A549 treated with CORT108297 at 1 μM for 4 hours (cell line): ENCODE results near the gene GLB1L. TPM values are rescaled to one million over a fixed set of nuclear protein-coding genes. Genes with fewer than 3 reads are reported as not detected.

Source experiments
- total RNA-seq: library from RNA; stranded (reverse); fragments of 200-300 nt; extraction: Qiagen RNA extraction; gene quantifications from 5 replicates; pipeline ENCODE4 v1.2.3, GENCODE V29; 2022

Gene GLB1L
- 5.1 to 7.2 TPM (median 7.0 TPM) in 5 replicates for total RNA-seq

DNA sequence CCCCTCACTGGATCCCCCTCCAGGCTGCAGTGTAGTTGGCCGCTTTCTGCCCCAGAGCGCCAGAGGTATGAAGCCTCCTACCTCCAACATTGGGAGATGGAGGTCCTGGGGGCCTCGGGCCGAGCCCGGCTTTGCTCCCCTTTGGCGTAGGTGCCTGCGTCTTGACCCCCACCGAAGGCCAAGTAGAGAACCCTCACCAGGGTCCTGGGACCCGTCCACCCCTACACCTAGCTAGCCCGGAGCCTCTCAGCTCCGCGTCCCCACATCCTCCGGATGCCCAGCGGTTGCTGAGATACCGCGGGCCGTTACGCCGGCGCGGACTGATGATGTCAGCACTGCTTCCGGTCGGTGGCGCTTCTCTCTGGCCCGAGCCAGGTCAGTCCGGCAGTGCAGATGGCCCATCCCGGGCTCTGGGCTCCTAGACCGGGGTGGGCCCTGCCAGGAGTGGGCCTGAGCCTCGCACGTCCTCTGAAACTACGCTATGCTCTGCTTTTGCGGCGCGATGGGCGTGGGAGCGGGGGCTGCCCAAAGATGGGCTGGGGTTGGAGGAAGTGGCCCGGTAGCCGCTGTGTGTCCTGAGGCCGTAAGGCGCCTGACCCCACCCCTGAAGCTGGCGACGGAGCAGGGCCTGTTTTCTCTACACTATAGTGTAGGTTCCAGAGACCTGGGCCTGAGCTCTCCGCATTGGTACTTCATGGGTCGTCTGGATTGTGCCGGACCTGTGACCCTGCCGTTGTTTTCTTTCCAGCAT is at the start of gene GLB1L, which contains the start of gene STK16:
Gene GLB1L (minus strand): TSS at position 297 of the 751 bp plus-strand sequence. CDS start 1,871 bp downstream, outside the sequence.
Gene STK16 (plus strand): TSS at position 332 of the 751 bp plus-strand sequence. CDS start 521 bp downstream, outside the sequence.

DNA sequence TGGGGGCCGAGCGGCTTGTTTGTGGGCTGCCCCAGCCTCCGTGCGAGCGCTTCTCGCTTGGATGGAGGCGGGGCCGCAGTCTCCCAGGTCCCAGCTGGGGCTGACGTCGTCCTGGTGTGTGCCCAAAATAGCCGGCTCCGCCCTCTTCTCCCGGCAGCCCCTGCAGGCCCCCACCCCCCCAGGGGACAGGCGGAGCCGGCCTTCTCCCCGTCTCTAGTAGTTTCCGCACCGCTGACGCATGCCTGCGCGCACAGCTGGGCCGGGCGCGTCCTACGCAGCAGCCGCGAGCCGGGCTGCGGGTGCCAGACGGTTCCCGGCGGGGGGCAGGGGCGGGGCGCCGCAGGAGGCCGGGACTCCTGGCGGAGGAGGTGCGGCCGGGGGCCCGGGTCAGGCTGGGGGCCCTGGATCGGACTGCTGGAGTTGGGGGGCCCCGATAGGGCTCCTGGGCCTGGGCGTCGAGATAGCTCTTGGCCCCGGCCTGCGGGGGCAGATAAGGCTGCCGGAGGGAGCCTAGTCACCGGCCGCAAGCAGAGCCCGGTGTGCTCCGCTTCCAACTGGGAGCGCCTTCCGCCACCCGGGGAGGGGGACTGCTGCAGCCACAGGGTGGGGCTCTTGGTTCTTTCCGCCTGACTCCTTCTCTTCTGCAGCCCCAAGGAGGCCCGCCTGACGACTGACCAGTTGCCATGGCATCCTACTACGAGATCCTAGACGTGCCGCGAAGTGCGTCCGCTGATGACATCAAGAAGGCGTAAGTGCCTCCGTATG is 34.1 kb upstream of the GLB1L start, which contains the start of gene DNAJB2:
Gene DNAJB2 (plus strand): TSS at position 216 of the 765 bp plus-strand sequence. CDS start 468 bp downstream, at position 684.

DNA sequence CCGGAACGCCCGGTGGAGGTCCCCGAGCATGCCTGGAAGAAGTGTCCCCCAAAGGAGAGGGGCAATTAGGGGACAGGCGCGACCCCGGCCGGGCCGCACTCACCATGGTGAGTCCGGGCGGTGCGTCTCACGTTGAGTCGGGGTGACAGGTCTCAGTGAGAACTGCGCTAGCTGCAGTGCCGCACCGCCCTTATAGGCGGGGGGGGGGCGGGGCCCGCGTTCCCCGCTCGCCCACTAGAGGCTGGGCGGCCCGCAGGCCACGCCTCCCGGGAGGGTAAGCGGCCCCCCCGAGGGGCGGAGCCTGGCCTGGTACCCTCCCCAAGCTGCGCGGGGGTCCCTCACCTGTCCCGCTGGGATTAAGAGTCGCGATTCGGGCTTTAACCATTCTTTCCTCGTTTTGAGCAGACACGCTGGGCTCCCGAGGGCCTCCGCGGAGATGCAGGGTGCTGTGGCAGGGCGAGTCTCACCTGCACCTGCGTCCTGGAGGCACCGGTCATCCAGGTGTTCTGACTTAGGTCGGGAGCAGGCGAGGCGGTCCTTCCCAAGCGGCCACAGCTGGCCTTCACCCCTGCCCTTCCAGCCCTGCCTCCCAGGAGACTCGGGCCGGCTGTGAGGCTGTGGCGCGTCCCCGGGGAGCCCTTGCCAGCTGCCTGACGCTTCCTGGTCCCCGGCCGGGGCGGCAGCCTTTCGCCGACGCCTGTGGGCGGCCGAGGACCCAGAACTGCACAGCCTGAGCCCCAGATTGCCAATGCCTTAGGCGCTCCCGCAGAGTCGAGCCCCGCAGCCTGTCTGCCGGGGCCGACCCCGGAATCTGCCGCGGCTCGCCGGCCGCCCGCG is 8.7 kb upstream of the GLB1L start, which contains the start of gene TUBA4A:
Gene TUBA4A (minus strand): TSS at position 166 of the 837 bp plus-strand sequence. CDS start 60 bp downstream, at position 106.

DNA sequence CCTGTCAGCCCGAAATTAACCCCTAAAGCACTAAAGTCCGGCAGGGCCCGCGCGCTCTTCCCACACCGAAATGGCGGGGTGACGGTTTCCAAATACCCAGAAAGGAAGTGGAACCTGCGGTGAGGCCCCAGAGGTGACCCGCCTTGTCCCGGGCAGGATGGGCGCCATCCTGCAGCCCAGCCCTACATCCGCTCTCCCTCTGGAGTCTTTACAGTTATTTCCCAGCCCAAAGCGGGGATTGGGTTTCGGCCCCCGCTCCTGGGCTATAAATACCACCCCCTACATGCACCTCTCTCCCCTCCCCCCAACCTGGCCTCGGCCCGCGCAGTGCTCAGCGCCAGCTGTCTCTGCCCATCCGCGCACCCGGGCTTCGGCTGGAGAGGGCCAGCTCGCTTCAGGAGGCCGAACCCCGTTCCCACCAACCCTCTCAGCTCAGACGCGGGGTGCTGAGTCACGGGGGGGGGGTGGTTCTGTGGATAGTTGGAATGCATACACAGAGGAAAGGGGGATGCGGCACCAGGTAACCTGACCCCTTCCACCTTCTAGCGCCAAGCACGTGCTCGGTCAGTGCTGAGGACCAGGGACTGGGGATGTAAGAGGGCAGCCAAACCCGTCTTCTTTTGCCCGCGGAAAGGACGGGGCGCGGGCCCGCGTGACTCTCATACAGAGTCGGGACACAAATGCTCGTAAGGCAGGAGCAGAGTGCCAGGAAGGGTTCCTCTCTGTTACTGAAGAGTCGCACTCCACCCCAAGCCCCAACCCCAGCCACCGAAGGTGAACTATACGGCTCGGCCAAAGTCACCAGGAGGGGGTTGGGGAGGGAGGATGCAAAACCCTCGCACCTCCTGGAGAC is 7.9 kb upstream of the GLB1L start, which contains the start of gene TUBA4B:
Gene TUBA4B (plus strand): TSS at position 344 of the 853 bp plus-strand sequence. CDS start 165 bp downstream, at position 509.

DNA sequence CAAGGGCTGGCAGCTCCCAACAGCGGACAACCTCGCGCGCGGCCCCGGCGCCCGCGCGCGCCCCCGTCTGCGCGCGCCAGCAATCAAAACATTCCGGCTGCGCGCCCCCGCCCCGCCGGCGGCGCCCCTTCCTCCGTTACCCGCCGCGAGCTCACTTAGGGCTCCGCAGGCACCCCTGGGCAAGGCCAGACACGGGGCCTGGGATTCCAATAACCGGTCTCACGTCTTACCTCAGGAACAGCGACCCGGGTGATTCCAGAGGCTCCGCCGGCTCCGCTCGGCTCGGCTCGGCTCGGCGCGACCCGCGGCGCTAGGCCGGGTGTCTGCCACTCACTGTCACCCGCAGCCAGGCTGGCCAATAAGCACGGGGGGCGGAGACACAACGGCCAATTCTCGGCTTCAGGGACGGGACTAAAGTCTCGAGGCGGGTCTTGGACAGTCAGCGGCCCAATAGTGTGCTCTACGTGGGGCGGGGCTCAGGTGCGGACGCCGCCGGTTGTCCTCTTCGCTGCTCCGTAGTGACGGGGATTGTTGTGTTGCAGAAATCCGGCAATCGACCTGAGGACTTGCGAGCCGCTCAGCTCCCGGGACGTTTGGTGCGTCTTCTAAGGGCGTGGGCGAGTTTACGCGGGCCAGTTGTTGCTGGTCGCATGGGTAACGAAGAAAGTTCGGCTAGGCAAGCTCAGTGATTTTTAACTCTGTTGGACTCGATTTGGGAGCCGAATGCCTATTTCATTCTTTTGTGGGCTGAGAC is 15.8 kb downstream of the GLB1L start, which contains the start of the genes ANKZF1 and ATG9A:
Gene ANKZF1 (plus strand): TSS at position 502 of the 754 bp plus-strand sequence. CDS start 452 bp downstream, outside the sequence.
Gene ATG9A (minus strand): TSS at position 332 of the 754 bp plus-strand sequence. CDS start 1,612 bp downstream, outside the sequence.

DNA sequence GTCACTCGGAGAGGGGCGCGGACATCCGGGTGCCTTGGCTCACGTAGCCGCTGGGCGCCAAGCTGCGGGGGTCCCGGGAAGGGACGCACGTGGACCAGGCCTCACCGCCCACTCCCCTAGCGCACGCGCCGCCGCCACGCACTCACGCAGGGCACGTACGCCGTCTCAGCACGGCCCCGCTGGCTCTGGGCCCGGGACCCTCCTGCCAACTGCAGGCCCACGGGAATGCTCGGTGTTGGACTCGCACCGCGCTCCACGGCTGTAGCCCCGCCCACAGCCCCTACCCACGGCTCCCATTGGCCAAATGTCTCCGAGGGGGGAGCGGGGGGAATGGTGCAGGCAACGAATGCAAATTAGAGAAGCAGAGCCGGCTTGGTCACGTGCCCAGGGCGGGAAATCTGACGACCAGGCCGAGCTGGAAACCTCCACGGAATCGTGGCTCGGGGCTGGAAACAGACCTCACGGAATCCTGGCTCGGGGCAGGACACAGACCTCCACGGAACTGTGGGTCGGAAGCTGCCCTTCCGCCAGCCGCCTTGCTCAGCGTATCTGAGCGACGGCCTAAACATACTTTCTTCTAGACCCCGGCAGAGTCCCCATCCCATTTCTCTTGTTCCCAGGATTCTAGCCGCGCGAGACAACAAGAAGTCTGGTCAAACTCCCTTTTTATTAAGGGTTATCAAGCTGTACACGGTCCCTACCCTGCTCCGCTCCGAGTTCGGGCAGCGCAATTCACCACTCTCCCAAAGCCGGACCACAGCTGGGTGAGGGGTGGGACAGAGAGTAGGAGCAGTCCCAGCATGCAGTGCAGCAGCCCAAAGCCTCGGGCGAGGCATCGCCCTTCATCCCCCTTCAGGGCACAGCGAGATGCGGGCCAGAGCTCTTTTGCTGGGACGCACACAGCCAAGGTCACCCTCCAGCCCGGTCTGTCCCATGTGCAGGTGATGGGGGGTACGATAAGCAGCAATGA is 26.2 kb downstream of the GLB1L start, which contains the start of gene ABCB6:
Gene ABCB6 (minus strand): TSS at position 227 of the 970 bp plus-strand sequence. CDS start 285 bp downstream, outside the sequence.

DNA sequence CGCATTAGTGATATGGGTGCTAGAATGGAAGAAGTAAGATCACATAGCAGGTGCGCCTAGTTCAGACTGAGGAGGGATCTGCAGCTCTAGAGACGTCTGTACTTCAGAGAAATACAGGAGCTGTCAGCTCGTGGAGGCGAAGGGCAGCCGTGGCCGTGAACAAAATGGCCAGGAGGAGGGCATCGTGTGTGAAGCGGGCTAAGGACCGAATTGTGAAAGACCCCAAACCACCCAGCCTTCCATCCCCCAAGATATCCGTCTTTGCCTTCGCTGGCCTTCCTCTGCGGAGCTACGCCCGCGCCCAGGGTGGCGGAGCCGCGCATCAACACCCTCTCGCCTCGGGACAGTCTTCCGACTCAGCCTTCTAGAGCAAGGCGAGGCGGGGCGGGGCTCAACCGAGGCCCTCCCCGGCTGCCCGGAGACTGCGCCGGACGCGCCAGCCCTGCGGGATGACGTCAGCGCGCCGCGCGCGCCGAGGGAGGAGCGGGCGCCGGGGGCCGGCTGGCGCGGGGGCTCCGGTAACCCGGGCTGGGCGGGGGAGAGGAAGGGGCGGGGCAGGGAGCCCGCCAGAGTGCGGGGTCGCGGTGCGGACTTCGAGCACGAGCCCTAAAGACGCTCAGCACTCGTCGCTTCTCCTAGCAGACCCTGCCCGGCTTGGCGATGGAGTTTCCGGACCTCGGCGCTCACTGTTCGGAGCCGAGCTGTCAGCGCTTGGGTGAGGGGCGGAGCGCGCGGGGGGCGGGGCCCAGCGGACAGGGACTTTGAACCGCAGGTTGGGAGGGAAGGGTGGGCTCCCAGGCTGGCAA is 38.7 kb downstream of the GLB1L start, which contains the start of gene ZFAND2B:
Gene ZFAND2B (plus strand): TSS at position 455 of the 806 bp plus-strand sequence. CDS start 206 bp downstream, at position 661.

Other genes with a start within 250 kb of the GLB1L start
- 0.15 to 0.24 TPM (median 0.20 TPM) in 5 replicates for gene CFAP65, start 203.9 kb downstream of the GLB1L start, total RNA-seq
- gene IHH, start 184.5 kb downstream of the GLB1L start, total RNA-seq: 0.13 to 0.25 TPM (median 0.21 TPM) in 4 of 5 replicates, not detected in the other
- gene NHEJ1, start 84.6 kb downstream of the GLB1L start, total RNA-seq: 13.7 to 15.4 TPM (median 14.9 TPM) in 5 replicates
- 0.47 to 1.0 TPM (median 0.72 TPM) in 5 replicates for gene SLC23A3, start 75.4 kb downstream of the GLB1L start, total RNA-seq
- 40.2 to 52.2 TPM (median 49.6 TPM) in 5 replicates for gene CNPPD1, start 68.5 kb downstream of the GLB1L start, total RNA-seq
- 63.1 to 89.7 TPM (median 87.7 TPM) in 5 replicates for gene RETREG2, start 67.2 kb downstream of the GLB1L start, total RNA-seq
- 16.4 to 23.8 TPM (median 22.1 TPM) in 5 replicates for gene ZFAND2B, start 38.7 kb downstream of the GLB1L start, total RNA-seq
- 23.5 to 36.0 TPM (median 33.7 TPM) in 5 replicates for gene ABCB6, start 26.5 kb downstream of the GLB1L start, total RNA-seq
- gene ATG9A, start 15.8 kb downstream of the GLB1L start, total RNA-seq: 44.9 to 51.0 TPM (median 49.9 TPM) in 5 replicates
- gene ANKZF1, start 15.6 kb downstream of the GLB1L start, total RNA-seq: 14.4 to 23.5 TPM (median 20.3 TPM) in 5 replicates
- gene STK16, start within 50 bp of the GLB1L start, total RNA-seq: 28.6 to 30.9 TPM (median 30.0 TPM) in 5 replicates
- gene TUBA4B, start 7.8 kb upstream of the GLB1L start, total RNA-seq: 0.30 to 0.56 TPM (median 0.37 TPM) in 5 replicates
- gene TUBA4A, start 8.5 kb upstream of the GLB1L start, total RNA-seq: 338 to 483 TPM (median 379 TPM) in 5 replicates
- gene DNAJB2, start 33.9 kb upstream of the GLB1L start, total RNA-seq: 37.4 to 57.4 TPM (median 53.6 TPM) in 5 replicates
- gene PTPRN, start 64.0 kb upstream of the GLB1L start, total RNA-seq: 1.1 to 1.9 TPM (median 1.6 TPM) in 5 replicates
- gene RESP18, start 87.3 kb upstream of the GLB1L start, total RNA-seq: not detected in 5 replicates
- gene DNPEP, start 142.5 kb upstream of the GLB1L start, total RNA-seq: 47.8 to 67.2 TPM (median 61.9 TPM) in 5 replicates
- 0.05 to 0.20 TPM (median 0.08 TPM) in 4 of 5 replicates, not detected in the other for gene DES, start 172.9 kb upstream of the GLB1L start, total RNA-seq
- gene SPEG, start 189.4 kb upstream of the GLB1L start, total RNA-seq: 4.3 to 9.5 TPM (median 7.0 TPM) in 5 replicates